AML-193 (cell line): ENCODE data around the gene COL19A1.
"Not testable (repeated sequence)": the region's sequence is repeated elsewhere in the genome, so short reads cannot be mapped to it uniquely, and the experiment has no call there.

Experiments
- DNase-seq, 2 experiments: peaks; one replicate each; lab custom pipeline; 2025; lab: John Stamatoyannopoulos, UW

COL19A1 gene

GRCh38 chr6:69866351-69866769 is at the start of gene COL19A1:
TSS of gene COL19A1 (plus strand) at chr6:69866556. CDS start at chr6:69879568, 13,012 bp downstream.
- no peak for DNase-seq

DNA sequence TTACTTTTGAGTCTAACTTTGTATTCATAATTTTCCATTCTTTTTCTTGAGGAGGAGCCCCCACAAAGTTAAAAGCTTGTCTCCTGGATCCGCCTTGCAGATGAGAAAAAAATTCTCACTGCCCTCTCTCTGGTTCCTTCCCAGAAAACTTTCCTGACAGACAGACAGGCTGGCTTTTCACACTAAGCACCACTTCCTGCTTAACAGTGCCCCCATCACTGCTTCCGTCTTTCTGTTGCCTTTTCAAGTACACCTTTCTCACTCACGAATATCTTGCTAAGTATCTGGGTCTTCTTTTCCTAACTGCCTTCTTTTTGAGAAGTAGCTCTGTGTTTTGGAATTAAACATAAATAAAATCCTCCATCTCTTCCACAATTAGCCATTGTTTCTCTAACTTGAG is 49.8 kb upstream of the COL19A1 start:
- DNase-seq = no peak

DNA sequence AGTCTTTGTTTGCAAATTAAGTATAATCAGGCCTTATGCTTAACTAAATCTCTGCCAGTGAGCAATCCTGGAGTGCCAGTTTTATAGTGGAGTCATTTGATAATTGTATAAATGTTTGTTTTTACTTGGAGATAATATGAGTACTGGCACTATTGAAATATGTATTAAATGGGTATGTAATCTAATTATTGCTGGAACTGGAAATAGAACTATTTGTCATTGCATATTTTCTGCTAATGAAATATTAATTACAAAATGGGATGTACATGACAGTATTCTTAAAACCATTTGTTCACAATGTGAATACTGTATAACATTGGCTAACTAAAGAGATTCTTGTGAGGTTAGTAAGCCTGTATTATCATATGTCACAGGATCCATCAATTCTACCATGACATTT is 49.0 kb upstream of the COL19A1 start:
- no peak for DNase-seq

DNA sequence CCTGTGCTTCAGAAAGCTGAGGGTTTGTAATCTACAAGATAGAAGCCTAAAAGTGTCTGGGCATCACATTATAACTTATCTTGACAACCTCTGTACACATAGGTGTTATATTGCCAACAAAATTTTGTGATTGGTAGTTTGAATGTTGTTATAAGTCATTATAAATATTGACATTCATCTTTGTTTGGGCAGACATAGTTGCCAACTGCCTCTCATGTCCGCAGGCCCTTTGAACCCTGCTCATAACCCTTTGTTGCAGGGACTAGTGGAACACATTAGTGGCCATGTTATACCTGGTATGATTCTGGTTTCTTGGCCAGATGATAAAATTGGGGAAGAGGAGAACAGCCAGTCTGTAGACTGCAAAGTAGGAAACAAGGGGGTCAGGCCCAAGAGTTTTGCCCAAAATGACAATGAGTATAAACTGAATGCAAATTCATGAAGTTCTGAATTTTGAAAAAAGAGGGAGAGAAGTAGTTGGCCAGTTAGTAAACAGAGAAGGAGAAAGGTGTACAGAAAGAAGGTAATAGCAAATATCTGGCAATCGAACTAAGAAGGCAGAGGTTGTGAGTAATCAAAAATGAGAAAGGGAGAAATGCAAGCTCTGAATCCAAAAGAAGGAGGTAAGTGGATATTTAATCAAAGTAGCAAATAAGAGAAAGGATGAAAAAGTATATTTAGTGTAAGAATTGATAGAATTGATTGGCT is 48.0 kb upstream of the COL19A1 start:
- DNase-seq = no peak

DNA sequence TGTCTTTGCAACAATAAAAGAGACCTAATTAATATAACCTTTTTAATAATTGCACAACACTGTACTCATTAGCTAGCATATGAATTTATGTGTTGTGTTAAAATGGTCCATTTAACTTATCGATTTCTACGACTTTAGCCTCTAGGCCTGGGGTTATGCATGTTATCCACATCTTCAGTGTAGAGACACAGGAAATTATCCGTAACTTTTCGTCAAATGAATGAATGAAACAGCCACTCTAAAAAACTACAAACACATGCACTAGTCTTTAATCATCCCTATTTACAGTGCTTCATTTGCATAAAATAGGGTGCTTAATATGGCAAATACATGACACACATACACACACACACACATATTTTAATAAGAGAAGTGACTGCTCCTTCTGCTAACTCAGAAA is 47.2 kb upstream of the COL19A1 start:
- no peak for DNase-seq

DNA sequence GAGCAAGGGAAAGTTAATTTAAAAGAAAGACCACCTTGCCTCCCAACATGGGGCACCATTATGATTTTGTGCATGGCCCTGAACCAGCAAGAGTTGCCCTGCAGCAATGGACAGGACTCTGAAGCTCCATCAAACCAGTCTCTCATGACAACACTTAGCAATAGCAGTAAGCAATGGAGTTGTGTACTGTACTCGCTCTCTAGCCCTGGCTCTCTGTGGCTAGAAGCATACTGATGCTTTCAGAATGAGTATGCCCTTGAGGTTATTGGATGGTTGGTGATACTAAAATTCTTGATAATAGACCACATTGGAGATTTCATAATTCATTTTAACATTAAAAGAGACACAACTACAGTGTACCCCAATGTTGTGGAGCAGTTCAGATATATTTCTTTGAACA is 46.3 kb upstream of the COL19A1 start:
- no peak for DNase-seq

- no peak for DNase-seq
These were observed 45.9 kb upstream of the COL19A1 start for GRCh38 chr6:69820438-69820837.

- DNase-seq = not testable (repeated sequence)
These were observed 42.0 kb upstream of the COL19A1 start for GRCh38 chr6:69824355-69824754.

- peak in 1 of 2 experiments; percentile 34 for DNase-seq
These were observed 40.5 kb upstream of the COL19A1 start for GRCh38 chr6:69825904-69826303.

- DNase-seq = no peak
These were observed 39.0 kb upstream of the COL19A1 start for GRCh38 chr6:69827276-69827893.

DNA sequence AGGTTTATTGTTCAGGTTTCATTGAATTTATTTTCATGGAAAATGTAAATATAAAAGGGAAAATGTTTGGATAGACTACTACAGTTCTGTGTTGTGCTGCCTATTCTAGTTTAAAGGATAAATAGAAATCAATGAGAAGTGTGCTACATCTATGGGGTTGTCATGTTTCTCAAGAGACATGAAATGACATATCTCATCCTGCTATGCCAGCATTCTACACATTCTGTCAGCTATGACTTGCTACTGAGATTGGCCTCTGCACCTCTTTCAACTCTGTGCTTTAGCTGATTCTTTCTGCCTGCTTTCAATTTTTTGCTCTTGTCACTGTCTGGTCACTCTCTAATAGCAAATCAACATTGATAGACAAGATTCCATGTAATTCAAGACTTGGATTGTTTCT is 33.8 kb upstream of the COL19A1 start:
- DNase-seq = no peak

DNA sequence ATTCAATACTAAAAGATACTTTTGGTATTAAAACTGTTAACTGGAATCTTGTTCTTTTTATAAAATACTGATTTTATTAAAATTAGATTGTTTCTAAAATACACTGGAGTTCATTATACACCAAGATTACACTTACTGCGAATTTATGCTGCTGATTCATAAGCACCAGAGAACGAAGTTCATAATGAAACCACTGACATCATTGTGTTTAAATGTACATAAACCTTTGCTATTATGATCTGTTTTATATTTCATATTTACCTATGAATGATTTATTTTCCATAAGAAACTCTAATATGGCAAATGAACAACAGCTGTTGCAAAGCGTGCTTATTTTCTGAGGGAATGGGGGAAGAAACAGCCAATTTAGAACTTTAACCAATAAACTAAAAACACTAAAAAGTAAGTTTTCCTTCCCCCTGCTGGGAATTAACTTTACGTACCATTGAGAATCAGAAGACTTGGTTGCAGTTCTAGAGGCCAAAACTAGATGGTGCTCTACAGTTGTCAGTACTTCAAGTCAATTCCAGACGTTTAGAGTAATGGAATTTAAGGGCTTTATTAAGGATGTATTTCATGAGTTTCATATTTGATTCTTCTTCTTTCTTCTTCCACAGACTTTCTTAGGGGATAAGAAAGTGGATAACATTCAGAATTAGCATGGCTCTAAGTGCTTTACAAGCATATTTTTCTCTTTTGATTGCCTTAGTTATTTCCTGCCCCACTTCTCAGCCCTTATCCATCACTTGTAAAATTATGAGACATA is 30.8 kb upstream of the COL19A1 start:
- DNase-seq = peak; percentile 83 to 86

DNA sequence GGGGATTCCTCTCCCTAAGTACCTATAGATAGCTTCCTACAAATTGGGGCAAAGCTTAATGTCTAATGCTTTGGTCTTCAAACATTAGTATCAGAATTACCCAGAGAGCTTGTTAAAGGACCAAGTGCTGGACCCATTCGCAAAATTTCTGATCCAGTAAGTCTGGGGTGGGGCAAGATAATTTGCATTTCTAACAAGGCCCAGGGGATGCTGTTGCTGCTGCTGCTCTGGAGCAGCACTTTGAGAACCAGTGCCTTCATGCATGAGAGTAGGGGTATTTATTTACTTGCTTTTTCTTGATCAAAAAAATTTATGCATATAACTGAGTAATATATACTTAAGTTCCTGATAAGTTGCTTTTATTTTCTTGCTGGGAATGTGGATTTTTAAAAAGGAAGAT is 24.5 kb upstream of the COL19A1 start:
- no peak for DNase-seq

GRCh38 chr6:69843189-69843588 is 23.2 kb upstream of the COL19A1 start:
- DNase-seq = no peak

GRCh38 chr6:69846312-69846711 is 20.0 kb upstream of the COL19A1 start:
- no peak for DNase-seq

- no peak for DNase-seq
These were observed 19.4 kb upstream of the COL19A1 start for GRCh38 chr6:69846770-69847491.

GRCh38 chr6:69847492-69847788 is 18.9 kb upstream of the COL19A1 start:
- DNase-seq = no peak

DNA sequence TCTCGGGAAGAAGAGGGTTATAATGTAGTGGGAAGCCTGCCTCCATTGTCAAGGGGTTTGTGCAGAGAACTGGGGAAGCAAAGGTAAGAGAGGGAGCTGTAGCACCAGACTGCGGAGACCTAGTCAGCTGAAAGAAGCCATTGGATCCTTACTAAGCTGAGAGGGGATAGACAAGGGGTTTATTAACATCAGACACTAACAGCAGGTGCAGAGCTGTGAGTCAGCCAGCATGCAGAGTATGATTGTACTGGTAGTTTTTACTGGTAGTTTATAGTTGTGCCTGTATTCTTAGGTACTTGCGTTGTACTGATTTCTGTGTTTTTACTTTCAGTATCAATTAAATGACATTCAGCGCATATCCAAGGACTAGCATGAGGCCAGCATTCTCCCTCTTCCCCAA is 17.8 kb upstream of the COL19A1 start:
- DNase-seq = no peak

DNA sequence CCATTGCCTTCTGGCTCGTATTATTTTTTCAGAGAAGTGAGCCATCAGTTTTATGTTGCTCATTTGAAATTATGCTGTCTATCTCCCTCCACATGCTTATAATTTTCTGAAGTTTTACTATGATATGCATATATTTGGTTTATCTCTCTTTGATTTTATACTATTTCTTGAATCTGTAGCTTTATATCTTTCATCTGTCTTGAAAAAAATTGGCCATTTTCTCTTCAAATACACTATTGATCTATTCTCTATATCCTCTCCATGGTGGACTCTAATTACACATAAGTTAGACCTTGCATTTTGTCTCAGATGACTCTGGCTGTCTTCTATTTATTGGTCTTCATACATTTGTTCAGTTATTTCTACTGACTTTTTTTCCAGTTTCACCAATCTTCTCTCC is 13.7 kb upstream of the COL19A1 start:
- no peak for DNase-seq

- no peak for DNase-seq
These were observed 4.4 kb upstream of the COL19A1 start for GRCh38 chr6:69861986-69862385.

DNA sequence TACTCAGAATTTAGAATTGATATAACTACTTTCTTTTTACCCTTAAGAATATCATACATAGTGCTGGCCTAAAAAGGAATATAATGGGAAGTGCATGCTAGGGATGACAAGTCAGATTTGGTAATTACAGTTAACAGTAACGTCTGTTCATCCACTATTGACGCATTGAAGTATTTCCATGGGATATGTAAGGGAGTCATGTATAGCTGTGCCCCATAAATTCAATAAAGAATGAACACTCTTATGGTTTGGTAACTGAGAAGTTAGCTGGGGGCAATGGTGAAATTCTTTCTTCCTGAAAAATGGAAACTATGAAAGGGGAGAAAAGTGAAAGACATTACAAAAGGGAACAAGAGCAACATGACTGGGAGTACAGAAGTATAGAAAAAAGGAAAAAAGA is 2.6 kb upstream of the COL19A1 start:
- no peak for DNase-seq

GRCh38 chr6:69865126-69865525 is 1.2 kb upstream of the COL19A1 start:
- no peak for DNase-seq
